ENCODE data around the gene SDF4. TPM values are rescaled to one million over a fixed set of nuclear protein-coding genes. Genes with fewer than 3 reads are reported as not detected.

SDF4 gene
- total RNA-seq, 3 donors from 2014 or later (not counting 1 experiment from before 2014, with no cell fraction given): 176 to 211 (median 184) TPM

GRCh38 chr1:1244192-1244811 is 12.5 kb upstream of the SDF4 start:
- no peaks in the 10 kb centered on the region for H3K9me3 ChIP-seq (ENCODE audit: control insufficient read depth, insufficient read depth, low read length)
- Mint-ChIP-seq H3K27ac (no peak overlapping the region), H3K4me3 (no peak overlapping the region), H3K27me3 (ENCODE audit: low read depth in 2 of 2) (no peaks in the 10 kb centered on the region), H3K9me3 (no peaks in the 10 kb centered on the region), H3K4me1 (no peaks in the 10 kb centered on the region), H3K36me3 (no peaks in the 10 kb centered on the region)
- TF ChIP-seq, protein P1, sequence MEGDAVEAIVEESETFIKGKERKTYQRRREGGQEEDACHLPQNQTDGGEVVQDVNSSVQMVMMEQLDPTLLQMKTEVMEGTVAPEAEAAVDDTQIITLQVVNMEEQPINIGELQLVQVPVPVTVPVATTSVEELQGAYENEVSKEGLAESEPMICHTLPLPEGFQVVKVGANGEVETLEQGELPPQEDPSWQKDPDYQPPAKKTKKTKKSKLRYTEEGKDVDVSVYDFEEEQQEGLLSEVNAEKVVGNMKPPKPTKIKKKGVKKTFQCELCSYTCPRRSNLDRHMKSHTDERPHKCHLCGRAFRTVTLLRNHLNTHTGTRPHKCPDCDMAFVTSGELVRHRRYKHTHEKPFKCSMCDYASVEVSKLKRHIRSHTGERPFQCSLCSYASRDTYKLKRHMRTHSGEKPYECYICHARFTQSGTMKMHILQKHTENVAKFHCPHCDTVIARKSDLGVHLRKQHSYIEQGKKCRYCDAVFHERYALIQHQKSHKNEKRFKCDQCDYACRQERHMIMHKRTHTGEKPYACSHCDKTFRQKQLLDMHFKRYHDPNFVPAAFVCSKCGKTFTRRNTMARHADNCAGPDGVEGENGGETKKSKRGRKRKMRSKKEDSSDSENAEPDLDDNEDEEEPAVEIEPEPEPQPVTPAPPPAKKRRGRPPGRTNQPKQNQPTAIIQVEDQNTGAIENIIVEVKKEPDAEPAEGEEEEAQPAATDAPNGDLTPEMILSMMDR (IDR thresholded peaks at IDR 0.05): no peak
- H3K27me3 ChIP-seq (ENCODE audit: control insufficient read depth, insufficient read depth, low read length): peaks cover 13% of the 10 kb centered on the region
- no peak for ATAC-seq
- 91% methylated on average over 30 of the region's 30 CpGs for WGBS (ENCODE audit: insufficient coverage)
- H3K4me1 ChIP-seq (ENCODE audit: control insufficient read depth, insufficient read depth, low read length): peaks cover 2% of the 10 kb centered on the region
- DNase-seq: no peak
- no peak overlapping the region for H3K4me3 ChIP-seq (ENCODE audit: low read length)
- no peak overlapping the region for H3K27ac ChIP-seq (ENCODE audit: low read length)
- no peaks in the 10 kb centered on the region for H3K36me3 ChIP-seq (ENCODE audit: control insufficient read depth, insufficient read depth, low read length)
- intact Hi-C loops (cut with micrococcal nuclease): no loop called here

- WGBS (ENCODE audit: insufficient coverage): 88% methylated on average over 23 of the region's 23 CpGs
- H3K4me1 ChIP-seq (ENCODE audit: control insufficient read depth, insufficient read depth, low read length): peaks cover 2% of the 10 kb centered on the region
- peaks cover 13% of the 10 kb centered on the region for H3K27me3 ChIP-seq (ENCODE audit: control insufficient read depth, insufficient read depth, low read length)
- H3K27me3 Mint-ChIP-seq (ENCODE audit: low read depth in 2 of 2): no peaks in the 10 kb centered on the region
- no peak overlapping the region for H3K27ac Mint-ChIP-seq
- no peak overlapping the region for H3K27ac ChIP-seq (ENCODE audit: low read length)
- TF ChIP-seq, protein P1 (IDR thresholded peaks at IDR 0.05): no peak
- ATAC-seq (no peak), DNase-seq (no peak)
- no peaks in the 10 kb centered on the region for H3K36me3 Mint-ChIP-seq
- H3K9me3 ChIP-seq (ENCODE audit: control insufficient read depth, insufficient read depth, low read length): no peaks in the 10 kb centered on the region
- H3K4me3 Mint-ChIP-seq: no peak overlapping the region
- no peaks in the 10 kb centered on the region for H3K9me3 Mint-ChIP-seq
- no peak overlapping the region for H3K4me3 ChIP-seq (ENCODE audit: low read length)
- H3K36me3 ChIP-seq (ENCODE audit: control insufficient read depth, insufficient read depth, low read length): no peaks in the 10 kb centered on the region
- intact Hi-C loops (cut with micrococcal nuclease): no loop called here
- no peaks in the 10 kb centered on the region for H3K4me1 Mint-ChIP-seq
Observed at GRCh38 chr1:1243807-1244191, 12.0 kb upstream of the SDF4 start.

GRCh38 chr1:1243266-1243660 is 11.5 kb upstream of the SDF4 start:
- no peak for DNase-seq
- H3K4me1 ChIP-seq (ENCODE audit: control insufficient read depth, insufficient read depth, low read length): peaks cover 2% of the 10 kb centered on the region
- Mint-ChIP-seq H3K27ac (no peak overlapping the region), H3K27me3 (ENCODE audit: low read depth in 2 of 2) (no peaks in the 10 kb centered on the region), H3K36me3 (no peaks in the 10 kb centered on the region), H3K9me3 (no peaks in the 10 kb centered on the region), H3K4me1 (no peaks in the 10 kb centered on the region), H3K4me3 (no peak overlapping the region)
- H3K27me3 ChIP-seq (ENCODE audit: control insufficient read depth, insufficient read depth, low read length): peaks cover 13% of the 10 kb centered on the region
- intact Hi-C loops (cut with micrococcal nuclease): no loop called here
- no peak overlapping the region for H3K4me3 ChIP-seq (ENCODE audit: low read length)
- 91% methylated on average over 23 of the region's 23 CpGs for WGBS (ENCODE audit: insufficient coverage)
- ATAC-seq: no peak
- H3K36me3 ChIP-seq (ENCODE audit: control insufficient read depth, insufficient read depth, low read length): no peaks in the 10 kb centered on the region
- H3K9me3 ChIP-seq (ENCODE audit: control insufficient read depth, insufficient read depth, low read length): no peaks in the 10 kb centered on the region
- no peak overlapping the region for H3K27ac ChIP-seq (ENCODE audit: low read length)
- TF ChIP-seq, protein P1 (IDR thresholded peaks at IDR 0.05): no peak

Measured in natural killer cell (primary cell).